ENCODE results near the gene DGAT2L6.

The DGAT2L6 gene

DNA sequence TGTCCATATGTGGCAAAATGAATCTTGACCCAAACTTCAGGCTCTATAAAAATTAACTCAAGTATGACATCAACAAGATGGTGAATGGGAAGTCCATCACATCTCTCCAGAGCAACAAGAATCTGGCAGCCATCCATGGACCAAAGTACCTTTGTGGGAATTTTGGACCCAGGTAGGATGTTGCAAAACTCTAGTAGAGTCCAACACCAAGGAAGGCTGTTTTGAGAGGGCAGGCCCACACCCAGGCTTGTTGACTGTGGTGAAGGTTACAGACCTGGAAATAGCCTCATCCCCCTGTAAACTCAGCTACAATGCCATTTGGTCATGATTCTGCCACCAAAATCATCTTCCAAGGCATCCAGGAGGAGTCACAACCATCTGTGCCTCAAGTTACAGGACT is 12.9 kb downstream of the DGAT2L6 start:
- TF ChIP-seq SIN3A (IDR thresholded peaks at IDR 0.05; ENCODE audit: borderline replicate concordance, insufficient read depth, low read length) = no peak
- TF ChIP-seq FOXP2 (optimal IDR thresholded peaks at IDR 0.05; ENCODE audit: borderline replicate concordance, extremely low read depth, extremely low read length, insufficient read depth) = no peak
- TF ChIP-seq POLR2AphosphoS5 (IDR thresholded peaks at IDR 0.05; ENCODE audit: low read depth, low read length) = no peak
- TF ChIP-seq, protein P1, sequence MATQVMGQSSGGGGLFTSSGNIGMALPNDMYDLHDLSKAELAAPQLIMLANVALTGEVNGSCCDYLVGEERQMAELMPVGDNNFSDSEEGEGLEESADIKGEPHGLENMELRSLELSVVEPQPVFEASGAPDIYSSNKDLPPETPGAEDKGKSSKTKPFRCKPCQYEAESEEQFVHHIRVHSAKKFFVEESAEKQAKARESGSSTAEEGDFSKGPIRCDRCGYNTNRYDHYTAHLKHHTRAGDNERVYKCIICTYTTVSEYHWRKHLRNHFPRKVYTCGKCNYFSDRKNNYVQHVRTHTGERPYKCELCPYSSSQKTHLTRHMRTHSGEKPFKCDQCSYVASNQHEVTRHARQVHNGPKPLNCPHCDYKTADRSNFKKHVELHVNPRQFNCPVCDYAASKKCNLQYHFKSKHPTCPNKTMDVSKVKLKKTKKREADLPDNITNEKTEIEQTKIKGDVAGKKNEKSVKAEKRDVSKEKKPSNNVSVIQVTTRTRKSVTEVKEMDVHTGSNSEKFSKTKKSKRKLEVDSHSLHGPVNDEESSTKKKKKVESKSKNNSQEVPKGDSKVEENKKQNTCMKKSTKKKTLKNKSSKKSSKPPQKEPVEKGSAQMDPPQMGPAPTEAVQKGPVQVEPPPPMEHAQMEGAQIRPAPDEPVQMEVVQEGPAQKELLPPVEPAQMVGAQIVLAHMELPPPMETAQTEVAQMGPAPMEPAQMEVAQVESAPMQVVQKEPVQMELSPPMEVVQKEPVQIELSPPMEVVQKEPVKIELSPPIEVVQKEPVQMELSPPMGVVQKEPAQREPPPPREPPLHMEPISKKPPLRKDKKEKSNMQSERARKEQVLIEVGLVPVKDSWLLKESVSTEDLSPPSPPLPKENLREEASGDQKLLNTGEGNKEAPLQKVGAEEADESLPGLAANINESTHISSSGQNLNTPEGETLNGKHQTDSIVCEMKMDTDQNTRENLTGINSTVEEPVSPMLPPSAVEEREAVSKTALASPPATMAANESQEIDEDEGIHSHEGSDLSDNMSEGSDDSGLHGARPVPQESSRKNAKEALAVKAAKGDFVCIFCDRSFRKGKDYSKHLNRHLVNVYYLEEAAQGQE (IDR thresholded peaks at IDR 0.05; ENCODE audit: insufficient read depth in 1 of 2, low read depth in 2 of 2, low read length in 2 of 2) = no peak
- TF ChIP-seq TAF1 (IDR thresholded peaks at IDR 0.05; ENCODE audit: borderline replicate concordance, insufficient read depth, low read length) = no peak

DNA sequence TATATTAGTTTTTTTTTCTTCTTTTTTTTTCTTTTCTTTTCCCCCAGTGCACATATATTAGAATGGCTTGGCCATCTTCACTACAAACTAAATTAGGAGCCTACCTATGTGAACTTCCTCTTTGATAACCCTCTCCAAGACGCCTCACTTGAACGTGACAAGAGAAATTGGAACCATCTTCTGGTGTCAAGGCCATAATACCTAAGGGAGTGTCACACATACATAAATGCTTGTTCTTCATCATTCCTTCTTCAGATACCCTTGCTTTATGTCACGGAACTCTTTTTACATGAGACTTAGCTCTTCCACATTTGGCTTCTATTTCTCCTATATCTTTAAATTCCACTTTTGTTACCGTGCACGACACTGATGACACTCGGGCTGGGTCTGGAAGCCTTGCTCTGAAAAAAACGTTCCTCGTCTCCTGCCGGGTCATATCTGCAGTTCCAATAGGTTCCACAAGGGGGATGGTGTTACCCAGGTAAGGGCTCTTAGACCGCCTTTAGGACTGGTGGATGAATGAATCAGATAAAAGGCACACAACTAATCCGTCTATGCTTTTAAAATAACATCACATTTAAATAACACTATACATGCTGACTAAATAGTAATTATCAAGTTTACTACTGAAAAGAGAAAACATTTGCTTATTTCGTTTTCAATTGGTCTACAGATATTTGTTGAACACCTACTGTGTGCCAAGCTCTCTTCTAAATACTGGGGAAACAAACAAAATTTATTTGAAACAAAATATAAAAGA is 19.9 kb downstream of the DGAT2L6 start:
- no peak for TF ChIP-seq FOXP2 (optimal IDR thresholded peaks at IDR 0.05; ENCODE audit: borderline replicate concordance, extremely low read depth, extremely low read length, insufficient read depth)
- no peak for TF ChIP-seq TAF1 (IDR thresholded peaks at IDR 0.05; ENCODE audit: borderline replicate concordance, insufficient read depth, low read length)
- TF ChIP-seq SIN3A (IDR thresholded peaks at IDR 0.05; ENCODE audit: borderline replicate concordance, insufficient read depth, low read length) = no peak
- no peak for TF ChIP-seq POLR2AphosphoS5 (IDR thresholded peaks at IDR 0.05; ENCODE audit: low read depth, low read length)
- TF ChIP-seq, protein P1 (IDR thresholded peaks at IDR 0.05; ENCODE audit: insufficient read depth in 1 of 2, low read depth in 2 of 2, low read length in 2 of 2) = no peak

DNA sequence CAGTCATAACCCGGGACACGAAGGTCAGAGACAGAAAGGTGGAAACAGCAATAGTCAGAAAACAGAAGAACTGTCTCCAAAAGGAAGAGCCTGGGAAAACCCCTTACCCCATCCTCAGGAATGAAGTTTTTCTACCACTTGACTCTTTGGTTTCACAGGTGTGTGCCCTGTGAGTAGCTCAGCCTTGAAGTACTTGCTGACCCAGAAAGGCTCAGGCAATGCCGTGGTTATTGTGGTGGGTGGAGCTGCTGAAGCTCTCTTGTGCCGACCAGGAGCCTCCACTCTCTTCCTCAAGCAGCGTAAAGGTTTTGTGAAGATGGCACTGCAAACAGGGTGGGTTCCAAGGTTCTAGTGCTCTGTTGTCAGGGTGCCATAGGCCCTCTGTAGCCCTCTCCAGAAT is 24.4 kb downstream of the DGAT2L6 start:
- TF ChIP-seq FOXP2 (optimal IDR thresholded peaks at IDR 0.05; ENCODE audit: borderline replicate concordance, extremely low read depth, extremely low read length, insufficient read depth) = no peak
- TF ChIP-seq, protein P1 (IDR thresholded peaks at IDR 0.05; ENCODE audit: insufficient read depth in 1 of 2, low read depth in 2 of 2, low read length in 2 of 2) = no peak
- TF ChIP-seq SIN3A (IDR thresholded peaks at IDR 0.05; ENCODE audit: borderline replicate concordance, insufficient read depth, low read length) = no peak
- TF ChIP-seq TAF1 (IDR thresholded peaks at IDR 0.05; ENCODE audit: borderline replicate concordance, insufficient read depth, low read length) = no peak
- no peak for TF ChIP-seq POLR2AphosphoS5 (IDR thresholded peaks at IDR 0.05; ENCODE audit: low read depth, low read length)

DNA sequence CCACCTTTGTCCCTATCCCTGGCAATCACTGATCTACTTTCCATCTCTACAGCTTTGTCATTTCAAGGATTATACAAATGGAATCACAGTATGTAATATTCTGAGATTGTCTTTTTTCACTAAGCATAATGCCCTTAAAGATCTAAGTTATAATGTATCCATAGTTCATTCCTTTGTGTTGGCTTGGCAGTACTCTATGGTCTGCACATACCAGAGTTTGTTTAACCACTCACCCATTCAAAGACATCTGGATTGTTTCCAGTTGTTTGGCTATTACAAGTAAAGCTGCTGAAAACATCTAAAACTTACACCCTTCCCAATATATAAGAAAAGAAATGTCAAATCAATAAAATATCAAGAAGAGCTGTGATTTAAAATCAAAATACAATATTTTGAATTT is 31.2 kb downstream of the DGAT2L6 start:
- TF ChIP-seq TAF1 (IDR thresholded peaks at IDR 0.05; ENCODE audit: borderline replicate concordance, insufficient read depth, low read length) (no peak), SIN3A (IDR thresholded peaks at IDR 0.05; ENCODE audit: borderline replicate concordance, insufficient read depth, low read length) (no peak), FOXP2 (optimal IDR thresholded peaks at IDR 0.05; ENCODE audit: borderline replicate concordance, extremely low read depth, extremely low read length, insufficient read depth) (no peak), POLR2AphosphoS5 (IDR thresholded peaks at IDR 0.05; ENCODE audit: low read depth, low read length) (no peak)
- TF ChIP-seq, protein P1 (IDR thresholded peaks at IDR 0.05; ENCODE audit: insufficient read depth in 1 of 2, low read depth in 2 of 2, low read length in 2 of 2) = no peak

Measured in PFSK-1 (cell line).